WI38 (cell line): ENCODE measurements around the gene SLC7A5.
"Not testable (repeated sequence)": the region's sequence is repeated elsewhere in the genome, so short reads cannot be mapped to it uniquely, and the experiment has no call there.

Experiments
- H3K4me3 ChIP-seq: 2 replicates; pipeline ENCODE4 v1.5.1; 2011; ENCODE audit warnings: low read depth, mild to moderate bottlenecking, control low read depth, low read length
- CTCF ChIP-seq: IDR thresholded peaks from 2 replicates; pipeline ENCODE4 v1.5.1; 2012; ENCODE audit warnings: low read depth, mild to moderate bottlenecking, control low read depth, low read length

Gene SLC7A5

GRCh38 chr16:87882436-87883019 lies 13.2 kb upstream of the SLC7A5 start:
- no peak for TF ChIP-seq CTCF
- H3K4me3 ChIP-seq, result no peak overlapping the region

- H3K4me3 ChIP-seq, result no peak overlapping the region
- no peak for TF ChIP-seq CTCF
These were observed 12.3 kb upstream of the SLC7A5 start for GRCh38 chr16:87881324-87882200.

GRCh38 chr16:87880117-87880696 lies 10.9 kb upstream of the SLC7A5 start:
- TF ChIP-seq CTCF, result no peak
- no peak overlapping the region for H3K4me3 ChIP-seq

GRCh38 chr16:87879411-87880013 lies 10.2 kb upstream of the SLC7A5 start:
- H3K4me3 ChIP-seq, result not testable (repeated sequence)

GRCh38 chr16:87878704-87879103 lies 9.4 kb upstream of the SLC7A5 start:
- H3K4me3 ChIP-seq, result no peak overlapping the region
- no peak for TF ChIP-seq CTCF

- no peak for TF ChIP-seq CTCF
- no peak overlapping the region for H3K4me3 ChIP-seq
These were observed 8.7 kb upstream of the SLC7A5 start for GRCh38 chr16:87877942-87878507.

- no peak overlapping the region for H3K4me3 ChIP-seq
- no peak for TF ChIP-seq CTCF
These were observed 5.5 kb upstream of the SLC7A5 start for GRCh38 chr16:87874639-87875427.

- H3K4me3 ChIP-seq, result not testable (repeated sequence)
These were observed 1.3 kb upstream of the SLC7A5 start for GRCh38 chr16:87870418-87871291.

GRCh38 chr16:87869879-87870417 lies 641 bp upstream of the SLC7A5 start:
- H3K4me3 ChIP-seq, result not testable (repeated sequence)
